Activated CD4-positive, alpha-beta T cell treated with anti-CD3 and anti-CD28 coated beads, Interleukin-2, Interleukin-4, amounts not matched to agents 100 ng/mL and 50 ng/mL, durations not matched to agents 16 hours and 8 hours (primary cell): Measurements from ENCODE around the gene ASTN2.

Experiments used
- DNase-seq: peaks from one replicate; pipeline ENCODE4 v3.0.0-alpha.2; 2020; ENCODE audit warnings: low spot score

The ASTN2 gene

GRCh38 chr9:116452634-116453033 lies 962.2 kb downstream of the ASTN2 start:
- DNase-seq, result no peak

- DNase-seq, result no peak
Measured at GRCh38 chr9:116452227-116452626, 962.6 kb downstream of the ASTN2 start.

GRCh38 chr9:116451500-116452115 lies 963.2 kb downstream of the ASTN2 start:
- no peak for DNase-seq

- DNase-seq, result no peak
Measured at GRCh38 chr9:116450378-116451139, 964.3 kb downstream of the ASTN2 start.

GRCh38 chr9:116449949-116450348 lies 964.9 kb downstream of the ASTN2 start:
- no peak for DNase-seq

GRCh38 chr9:116448431-116448830 lies 966.4 kb downstream of the ASTN2 start:
- DNase-seq, result no peak

GRCh38 chr9:116447934-116448333 lies 966.9 kb downstream of the ASTN2 start:
- DNase-seq, result no peak

GRCh38 chr9:116442528-116442927 lies 972.3 kb downstream of the ASTN2 start:
- no peak for DNase-seq

GRCh38 chr9:116437411-116438370 lies 977.2 kb downstream of the ASTN2 start:
- DNase-seq, result no peak

GRCh38 chr9:116436121-116436520 lies 978.7 kb downstream of the ASTN2 start:
- DNase-seq, result no peak

- DNase-seq, result no peak
Measured at GRCh38 chr9:116435706-116436105, 979.2 kb downstream of the ASTN2 start.

- DNase-seq, result no peak
Measured at GRCh38 chr9:116434314-116434713, 980.5 kb downstream of the ASTN2 start.

- DNase-seq, result no peak
Measured at GRCh38 chr9:116432051-116432450, 982.8 kb downstream of the ASTN2 start.

- no peak for DNase-seq
Measured at GRCh38 chr9:116430849-116431248, 984.0 kb downstream of the ASTN2 start.

- DNase-seq, result no peak
Measured at GRCh38 chr9:116425244-116425643, 989.6 kb downstream of the ASTN2 start.

GRCh38 chr9:116423149-116423548 lies 991.7 kb downstream of the ASTN2 start:
- DNase-seq, result no peak

GRCh38 chr9:116422119-116422979 lies 992.5 kb downstream of the ASTN2 start:
- DNase-seq, result no peak

GRCh38 chr9:116420993-116421538 lies 993.8 kb downstream of the ASTN2 start:
- no peak for DNase-seq

- no peak for DNase-seq
Measured at GRCh38 chr9:116419181-116419580, 995.7 kb downstream of the ASTN2 start.

- no peak for DNase-seq
Measured at GRCh38 chr9:116417464-116417863, 997.4 kb downstream of the ASTN2 start.

GRCh38 chr9:116416421-116416820 lies 998.4 kb downstream of the ASTN2 start:
- no peak for DNase-seq
